PC-3 (cell line): ENCODE results near the gene RFTN2.

ENCODE experiments used
- CTCF ChIP-seq: fragments of 300-600 bp; sonication (generic); conservative IDR thresholded peaks from 2 replicates; pipeline ENCODE4 v1.5.1; 2017; ENCODE audit warnings: antibody characterized with exemption, low read depth, mild to moderate bottlenecking, low read length
- EZH2 ChIP-seq: fragments of 300-600 bp; sonication (generic); IDR thresholded peaks from one replicate; pipeline ENCODE4 v1.6.1; 2017; ENCODE audit warnings: antibody characterized with exemption, mild to moderate bottlenecking, low read length; ENCODE audit not compliant: unreplicated experiment

GRCh38 chr2:197677056-197677455, 1.7 kb upstream of the RFTN2 start:
- TF ChIP-seq CTCF (no peak), EZH2 (no peak)
